ENCODE data around the gene CDK14. TPM values are rescaled to one million over a fixed set of nuclear protein-coding genes. Genes with fewer than 3 reads are reported as not detected.
"Not testable (repeated sequence)": the region's sequence is repeated elsewhere in the genome, so short reads cannot be mapped to it uniquely, and the experiment has no call there.

Gene CDK14
- total RNA-seq, 6 donors from 2014 or later = 21.7 to 53.4 (median 37.1) TPM

DNA sequence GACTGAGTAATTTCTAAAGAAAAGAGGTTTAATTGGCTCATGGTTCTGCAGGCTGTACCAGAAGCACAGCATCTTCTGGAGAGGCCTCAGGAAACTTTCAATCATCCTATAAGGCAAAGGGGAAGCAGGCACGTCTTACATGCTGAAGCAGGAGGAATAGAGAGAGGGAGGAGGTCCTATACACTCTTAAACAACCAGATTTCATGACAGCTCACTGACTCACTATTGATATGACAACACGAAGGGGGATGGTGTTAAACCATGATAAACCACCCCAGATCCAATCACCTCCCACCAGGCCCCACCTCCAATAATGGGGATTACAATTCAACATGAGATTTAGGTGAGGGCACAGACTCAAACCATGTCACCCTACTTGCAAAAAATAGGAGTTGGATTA, 201.5 kb downstream of the CDK14 start:
- TF ChIP-seq EP300 (IDR thresholded peaks at IDR 0.05) (no peak), POLR2A (IDR thresholded peaks at IDR 0.05) (no peak)
- WGBS, 2 donors = 84 to 91% methylated on average over 2 of the region's 2 CpGs
- H3K27me3 ChIP-seq = no peaks in the 10 kb centered on the region

GRCh38 chr7:90804370-90804769, 208.2 kb downstream of the CDK14 start:
- DNase-seq = no peak
- TF ChIP-seq CTCF (IDR thresholded peaks at IDR 0.05) (no peak), EP300 (IDR thresholded peaks at IDR 0.05) (no peak), POLR2A (IDR thresholded peaks at IDR 0.05) (no peak), POLR2AphosphoS5 (IDR thresholded peaks at IDR 0.05) (no peak)
- Histone ChIP-seq H3K36me3 (no peaks in the 10 kb centered on the region), H3K9me3 (no peaks in the 10 kb centered on the region), H3K4me1 (no peaks in the 10 kb centered on the region), H3K4me3 (no peak overlapping the region), H3K27me3 (no peaks in the 10 kb centered on the region), H3K27ac (no peak overlapping the region)
- no peak for ATAC-seq (ENCODE audit: low FRiP score in 2 of 2)
- WGBS, 2 donors = 69 to 78% methylated on average over 1 of the region's 1 CpG

More for the DNA sequence above, 201.5 kb downstream of the CDK14 start:
- H3K9me3 ChIP-seq = peaks cover 0 to 12% (median 10%) of the 10 kb centered on the region in 4 donors
- ATAC-seq (ENCODE audit: low FRiP score in 2 of 2) = no peak
- H3K36me3 ChIP-seq = no peaks in the 10 kb centered on the region
- DNase-seq = no peak
- H3K27ac ChIP-seq = no peak overlapping the region
- H3K4me3 ChIP-seq = no peak overlapping the region
- H3K4me1 ChIP-seq = no peaks in the 10 kb centered on the region

- not testable (repeated sequence) for H3K4me3 ChIP-seq; H3K9me3 ChIP-seq; ATAC-seq (ENCODE audit: low FRiP score in 2 of 2); H3K27ac ChIP-seq; DNase-seq; H3K27me3 ChIP-seq; H3K4me1 ChIP-seq; H3K36me3 ChIP-seq
- WGBS, 2 donors = 97 to 100% methylated on average over 2 of the region's 2 CpGs
These were observed 219.4 kb downstream of the CDK14 start for GRCh38 chr7:90815552-90815951.

DNA sequence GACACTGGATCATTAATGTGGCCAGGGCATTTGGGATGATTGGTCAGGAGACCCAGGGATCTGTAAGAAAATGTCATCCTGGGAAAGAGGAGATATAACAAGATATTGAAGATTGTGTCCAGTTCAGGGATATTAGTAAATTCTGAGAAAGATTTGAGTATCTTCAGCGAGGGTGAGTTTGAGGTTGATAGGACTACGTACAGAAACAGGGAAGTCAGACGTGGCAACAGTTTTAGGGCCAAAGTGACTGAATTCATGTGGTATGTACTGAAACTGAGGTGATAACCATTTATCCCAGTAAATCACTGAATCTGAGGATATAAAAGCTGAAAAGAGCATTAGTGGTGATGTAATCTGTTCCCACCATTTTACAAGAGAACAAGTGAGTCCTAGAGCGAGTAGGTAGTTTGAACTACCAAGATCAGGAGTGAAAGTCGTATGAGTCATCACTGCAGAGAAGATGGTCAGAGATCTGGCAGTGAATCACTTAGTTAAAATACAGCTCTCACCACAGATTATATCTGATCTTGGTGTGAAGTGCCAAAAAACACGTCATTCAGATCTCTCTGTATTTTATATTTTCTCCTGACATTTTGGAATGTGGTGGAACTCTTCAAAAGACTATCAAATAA, 220.5 kb downstream of the CDK14 start:
- TF ChIP-seq EP300 (IDR thresholded peaks at IDR 0.05) (no peak), POLR2AphosphoS5 (IDR thresholded peaks at IDR 0.05) (no peak), CTCF (IDR thresholded peaks at IDR 0.05) (no peak), POLR2A (IDR thresholded peaks at IDR 0.05) (no peak)
- peak in 1 of 2 donors; percentile 91 for ATAC-seq (ENCODE audit: low FRiP score in 2 of 2)
- WGBS, 2 donors = 73 to 86% methylated on average over 6 of the region's 6 CpGs
- Histone ChIP-seq H3K27me3 (no peaks in the 10 kb centered on the region), H3K4me3 (no peak overlapping the region), H3K36me3 (no peaks in the 10 kb centered on the region), H3K27ac (no peak overlapping the region), H3K4me1 (no peaks in the 10 kb centered on the region), H3K9me3 (no peaks in the 10 kb centered on the region)
- no peak for DNase-seq

GRCh38 chr7:90817151-90817550, 221.0 kb downstream of the CDK14 start:
- H3K27ac ChIP-seq = no peak overlapping the region
- H3K9me3 ChIP-seq = no peaks in the 10 kb centered on the region
- WGBS, 2 donors = 74 to 84% methylated on average over 4 of the region's 4 CpGs
- H3K4me1 ChIP-seq = no peaks in the 10 kb centered on the region
- H3K27me3 ChIP-seq = no peaks in the 10 kb centered on the region
- TF ChIP-seq POLR2AphosphoS5 (IDR thresholded peaks at IDR 0.05) (no peak), CTCF (IDR thresholded peaks at IDR 0.05) (no peak), EP300 (IDR thresholded peaks at IDR 0.05) (no peak), POLR2A (IDR thresholded peaks at IDR 0.05) (no peak)
- ATAC-seq (ENCODE audit: low FRiP score in 2 of 2) (peak in 1 of 2 donors; percentile 11), DNase-seq (no peak)
- H3K4me3 ChIP-seq = no peak overlapping the region
- H3K36me3 ChIP-seq = no peaks in the 10 kb centered on the region

GRCh38 chr7:90817846-90818245, 221.7 kb downstream of the CDK14 start:
- no peak for TF ChIP-seq POLR2AphosphoS5 (IDR thresholded peaks at IDR 0.05)
- no peak for TF ChIP-seq CTCF (IDR thresholded peaks at IDR 0.05)
- no peak for TF ChIP-seq EP300 (IDR thresholded peaks at IDR 0.05)

More at GRCh38 chr7:90817846-90818245, 221.7 kb downstream of the CDK14 start:
- DNase-seq (no peak), ATAC-seq (ENCODE audit: low FRiP score in 2 of 2) (no peak)
- no peaks in the 10 kb centered on the region for H3K27me3 ChIP-seq
- H3K4me1 ChIP-seq = no peaks in the 10 kb centered on the region
- 36 to 48% methylated on average over 2 of the region's 2 CpGs for WGBS, 2 donors
- H3K27ac ChIP-seq = no peak overlapping the region
- H3K4me3 ChIP-seq = no peak overlapping the region
- H3K9me3 ChIP-seq = no peaks in the 10 kb centered on the region
- no peaks in the 10 kb centered on the region for H3K36me3 ChIP-seq

All from upper lobe of left lung (tissue), 6 donors.